GM21717 (cell line): ENCODE results near the gene SORCS2.

Source experiments
- ATAC-seq: cut with Tn5 transposase; IDR thresholded peaks from one replicate; pipeline ENCODE4 v1.9.1; 2021; ENCODE audit warnings: mild to moderate bottlenecking, moderate library complexity; ENCODE audit not compliant: unreplicated experiment

Gene SORCS2

GRCh38 chr4:7315286-7315685, 122.9 kb downstream of the SORCS2 start:
- ATAC-seq: no peak

- no peak for ATAC-seq
Measured at GRCh38 chr4:7315935-7316334, 123.6 kb downstream of the SORCS2 start.

- ATAC-seq: no peak
Measured at GRCh38 chr4:7319024-7319423, 126.7 kb downstream of the SORCS2 start.

- no peak for ATAC-seq
Measured at GRCh38 chr4:7320206-7320797, 128.0 kb downstream of the SORCS2 start.

GRCh38 chr4:7322166-7322991, 130.0 kb downstream of the SORCS2 start:
- ATAC-seq: no peak

- ATAC-seq: no peak
Measured at GRCh38 chr4:7323461-7323871, 131.1 kb downstream of the SORCS2 start.

GRCh38 chr4:7323872-7324650, 131.7 kb downstream of the SORCS2 start:
- no peak for ATAC-seq

GRCh38 chr4:7324651-7325121, 132.3 kb downstream of the SORCS2 start:
- no peak for ATAC-seq

- no peak for ATAC-seq
Measured at GRCh38 chr4:7325541-7325940, 133.2 kb downstream of the SORCS2 start.

GRCh38 chr4:7326306-7326692, 134.0 kb downstream of the SORCS2 start:
- no peak for ATAC-seq

- ATAC-seq: no peak
Measured at GRCh38 chr4:7326693-7327340, 134.5 kb downstream of the SORCS2 start.

GRCh38 chr4:7327341-7327885, 135.1 kb downstream of the SORCS2 start:
- ATAC-seq: no peak

GRCh38 chr4:7328162-7328912, 136.0 kb downstream of the SORCS2 start:
- no peak for ATAC-seq

- ATAC-seq: no peak
Measured at GRCh38 chr4:7328913-7329638, 136.7 kb downstream of the SORCS2 start.

GRCh38 chr4:7330031-7330596, 137.8 kb downstream of the SORCS2 start:
- no peak for ATAC-seq

GRCh38 chr4:7330811-7331681, 138.7 kb downstream of the SORCS2 start:
- ATAC-seq: no peak

GRCh38 chr4:7331682-7332000, 139.3 kb downstream of the SORCS2 start:
- no peak for ATAC-seq
